WERI-Rb-1 (cell line): ENCODE data around the gene TSPAN11.
A peak's percentile ranks its signal among the peaks of the same experiment; 100 is the strongest.

ENCODE experiments used
- DNase-seq: peaks from one replicate; pipeline ENCODE4 v3.0.0-alpha.2; 2020
- H3K27ac ChIP-seq: fragments of 250-450 bp; sonication (Bioruptor Pico); 2 replicates; pipeline ENCODE4 v1.5.1; 2020; ENCODE audit warnings: mild to moderate bottlenecking, moderate library complexity
- H3K27me3 ChIP-seq: fragments of 250-450 bp; sonication (Bioruptor Pico); 2 replicates; pipeline ENCODE4 v1.5.1; 2021; ENCODE audit warnings: mild to moderate bottlenecking, low read depth, moderate library complexity; ENCODE audit not compliant: insufficient read depth, severe bottlenecking
- H3K36me3 ChIP-seq: fragments of 250-450 bp; sonication (Bioruptor Pico); 2 replicates; pipeline ENCODE4 v1.5.1; 2020; ENCODE audit warnings: mild to moderate bottlenecking, moderate library complexity
- H3K4me3 ChIP-seq: 2 replicates; pipeline ENCODE4 v1.5.1; 2011; ENCODE audit warnings: low read depth, mild to moderate bottlenecking, control low read depth, low read length
- H3K9me3 ChIP-seq: fragments of 250-450 bp; sonication (Bioruptor Pico); 2 replicates; pipeline ENCODE4 v1.5.1; 2021; ENCODE audit warnings: mild to moderate bottlenecking, moderate library complexity; ENCODE audit not compliant: severe bottlenecking
- TF ChIP-seq, protein P1 (sequence below): IDR thresholded peaks from 2 replicates; pipeline ENCODE4 v1.5.1; 2011; ENCODE audit warnings: low read depth, mild to moderate bottlenecking, control low read depth, inconsistent platforms, low read length

TSPAN11 gene

DNA sequence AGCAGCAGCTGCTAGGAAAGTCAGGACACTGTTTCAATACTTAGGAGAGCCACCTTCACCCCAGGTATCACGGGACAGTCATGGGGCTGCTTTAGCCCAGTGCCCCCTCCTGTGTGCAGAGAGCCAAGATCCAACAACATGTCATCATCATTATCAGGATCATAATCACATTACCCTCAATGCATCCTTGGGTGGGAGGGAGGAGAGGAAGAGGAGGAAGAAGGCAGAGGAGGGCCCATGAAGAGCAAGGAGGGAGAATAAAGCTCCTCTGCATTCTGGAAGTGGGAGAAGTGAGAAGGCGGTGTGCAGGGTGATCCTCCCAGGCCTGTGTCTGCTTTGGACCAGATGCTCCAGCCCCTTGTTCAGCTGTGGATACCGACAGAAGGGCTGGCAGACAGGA is 64.2 kb downstream of the TSPAN11 start:
- no peaks in the 10 kb centered on the region for H3K27me3 ChIP-seq
- TF ChIP-seq, protein P1, sequence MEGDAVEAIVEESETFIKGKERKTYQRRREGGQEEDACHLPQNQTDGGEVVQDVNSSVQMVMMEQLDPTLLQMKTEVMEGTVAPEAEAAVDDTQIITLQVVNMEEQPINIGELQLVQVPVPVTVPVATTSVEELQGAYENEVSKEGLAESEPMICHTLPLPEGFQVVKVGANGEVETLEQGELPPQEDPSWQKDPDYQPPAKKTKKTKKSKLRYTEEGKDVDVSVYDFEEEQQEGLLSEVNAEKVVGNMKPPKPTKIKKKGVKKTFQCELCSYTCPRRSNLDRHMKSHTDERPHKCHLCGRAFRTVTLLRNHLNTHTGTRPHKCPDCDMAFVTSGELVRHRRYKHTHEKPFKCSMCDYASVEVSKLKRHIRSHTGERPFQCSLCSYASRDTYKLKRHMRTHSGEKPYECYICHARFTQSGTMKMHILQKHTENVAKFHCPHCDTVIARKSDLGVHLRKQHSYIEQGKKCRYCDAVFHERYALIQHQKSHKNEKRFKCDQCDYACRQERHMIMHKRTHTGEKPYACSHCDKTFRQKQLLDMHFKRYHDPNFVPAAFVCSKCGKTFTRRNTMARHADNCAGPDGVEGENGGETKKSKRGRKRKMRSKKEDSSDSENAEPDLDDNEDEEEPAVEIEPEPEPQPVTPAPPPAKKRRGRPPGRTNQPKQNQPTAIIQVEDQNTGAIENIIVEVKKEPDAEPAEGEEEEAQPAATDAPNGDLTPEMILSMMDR: no peak
- peaks cover 5% of the 10 kb centered on the region for H3K36me3 ChIP-seq
- peak overlapping the region; percentile 80 for H3K27ac ChIP-seq
- no peaks in the 10 kb centered on the region for H3K9me3 ChIP-seq
- DNase-seq: no peak
- no peak overlapping the region for H3K4me3 ChIP-seq

DNA sequence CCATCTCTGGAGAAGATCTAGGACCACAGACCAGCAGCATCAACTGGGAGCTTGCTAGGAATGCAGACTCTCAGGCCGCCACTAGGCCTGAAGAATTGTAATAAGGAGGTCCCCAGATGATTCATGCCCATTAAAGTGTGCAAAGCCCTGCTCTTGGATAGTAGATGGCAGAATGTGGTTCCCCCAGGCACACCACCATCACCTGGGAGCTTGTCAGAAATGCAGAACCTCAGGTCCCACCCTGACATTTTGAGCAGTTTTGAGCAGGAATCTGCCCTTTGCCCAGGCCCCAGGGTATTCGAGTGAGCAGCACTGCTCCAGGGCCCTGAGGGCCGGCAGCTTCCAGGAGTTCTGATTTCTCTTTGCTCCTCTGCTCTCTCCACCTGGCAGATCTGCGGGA is 64.9 kb downstream of the TSPAN11 start:
- Histone ChIP-seq H3K27me3 (no peaks in the 10 kb centered on the region), H3K4me3 (no peak overlapping the region), H3K36me3 (peaks cover 8% of the 10 kb centered on the region), H3K27ac (peak overlapping the region; percentile 80; the same call in 1 of the 2 replicates), H3K9me3 (no peaks in the 10 kb centered on the region)
- TF ChIP-seq, protein P1: no peak
- no peak for DNase-seq

DNA sequence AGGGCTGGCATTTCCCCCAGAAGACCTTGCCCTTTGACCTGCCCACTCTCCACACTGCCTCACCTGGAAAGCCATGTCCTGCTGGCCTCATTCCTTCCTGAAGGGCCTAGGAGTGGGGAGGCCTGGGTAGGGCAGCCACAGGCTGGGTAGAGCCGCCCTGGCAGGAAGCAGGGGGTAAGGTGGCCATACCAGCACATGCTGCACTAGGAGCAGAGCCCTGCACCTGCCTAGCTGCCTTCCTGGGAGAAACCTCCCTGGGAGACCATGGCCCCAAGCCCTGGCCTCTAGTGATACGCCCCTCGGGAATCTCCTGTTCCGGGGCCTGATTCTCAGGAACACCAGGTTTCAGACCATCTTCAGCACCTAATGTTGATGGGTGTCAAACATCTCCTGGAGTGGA is 65.8 kb downstream of the TSPAN11 start:
- Histone ChIP-seq H3K27ac (no peak overlapping the region), H3K27me3 (no peaks in the 10 kb centered on the region)
- TF ChIP-seq, protein P1: no peak

DNA sequence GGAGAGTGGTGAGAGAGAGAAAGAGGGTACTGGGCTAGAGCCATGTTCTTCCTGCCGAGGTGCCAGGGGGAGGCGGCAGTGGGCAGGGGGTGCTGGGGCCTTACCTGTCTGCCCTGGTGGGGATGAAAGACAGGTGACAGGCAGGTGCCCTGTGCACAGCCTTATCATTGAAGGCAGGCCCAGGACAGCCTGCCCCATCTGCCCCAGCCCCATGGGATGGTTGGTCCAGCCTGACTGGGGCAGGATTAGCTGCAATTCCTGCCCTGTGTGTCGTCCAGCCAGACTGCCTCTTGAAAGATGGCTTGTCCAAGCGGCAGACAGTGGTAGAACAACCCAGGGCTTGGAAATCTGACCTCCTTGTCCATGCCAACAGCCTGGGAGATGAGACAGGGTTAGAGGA is 67.2 kb downstream of the TSPAN11 start:
- no peaks in the 10 kb centered on the region for H3K9me3 ChIP-seq
- no peak overlapping the region for H3K4me3 ChIP-seq
- H3K27me3 ChIP-seq: no peaks in the 10 kb centered on the region
- TF ChIP-seq, protein P1: 0 out of 2 replicates have a peak, but pooled peaks have one; percentile 6
- DNase-seq: no peak
- H3K27ac ChIP-seq: no peak overlapping the region
- H3K36me3 ChIP-seq: peaks cover 4% of the 10 kb centered on the region

More for the DNA sequence above, 65.8 kb downstream of the TSPAN11 start:
- H3K4me3 ChIP-seq: no peak overlapping the region
- DNase-seq: no peak
- no peaks in the 10 kb centered on the region for H3K9me3 ChIP-seq
- peaks cover 8% of the 10 kb centered on the region for H3K36me3 ChIP-seq

GRCh38 chr12:30994274-30994673 is 67.7 kb downstream of the TSPAN11 start:
- Histone ChIP-seq H3K36me3 (peaks cover 4% of the 10 kb centered on the region), H3K27me3 (no peaks in the 10 kb centered on the region), H3K27ac (no peak overlapping the region), H3K9me3 (no peaks in the 10 kb centered on the region), H3K4me3 (no peak overlapping the region)
- no peak for DNase-seq
- TF ChIP-seq, protein P1: no peak

GRCh38 chr12:30996255-30996654 is 69.7 kb downstream of the TSPAN11 start:
- peaks cover 4% of the 10 kb centered on the region for H3K36me3 ChIP-seq
- H3K27ac ChIP-seq: no peak overlapping the region
- H3K4me3 ChIP-seq: no peak overlapping the region
- TF ChIP-seq, protein P1: no peak
- H3K27me3 ChIP-seq: no peaks in the 10 kb centered on the region
- no peaks in the 10 kb centered on the region for H3K9me3 ChIP-seq
- DNase-seq: no peak
